HK-2 (cell line): ENCODE measurements around the gene MORN4.
"Not testable (repeated sequence)": the region's sequence is repeated elsewhere in the genome, so short reads cannot be mapped to it uniquely, and the experiment has no call there.

Experiments used
- DNase-seq: peaks from one replicate; pipeline ENCODE4 v3.0.0-alpha.2; 2018; ENCODE audit not compliant: unreplicated experiment

MORN4 gene

DNA sequence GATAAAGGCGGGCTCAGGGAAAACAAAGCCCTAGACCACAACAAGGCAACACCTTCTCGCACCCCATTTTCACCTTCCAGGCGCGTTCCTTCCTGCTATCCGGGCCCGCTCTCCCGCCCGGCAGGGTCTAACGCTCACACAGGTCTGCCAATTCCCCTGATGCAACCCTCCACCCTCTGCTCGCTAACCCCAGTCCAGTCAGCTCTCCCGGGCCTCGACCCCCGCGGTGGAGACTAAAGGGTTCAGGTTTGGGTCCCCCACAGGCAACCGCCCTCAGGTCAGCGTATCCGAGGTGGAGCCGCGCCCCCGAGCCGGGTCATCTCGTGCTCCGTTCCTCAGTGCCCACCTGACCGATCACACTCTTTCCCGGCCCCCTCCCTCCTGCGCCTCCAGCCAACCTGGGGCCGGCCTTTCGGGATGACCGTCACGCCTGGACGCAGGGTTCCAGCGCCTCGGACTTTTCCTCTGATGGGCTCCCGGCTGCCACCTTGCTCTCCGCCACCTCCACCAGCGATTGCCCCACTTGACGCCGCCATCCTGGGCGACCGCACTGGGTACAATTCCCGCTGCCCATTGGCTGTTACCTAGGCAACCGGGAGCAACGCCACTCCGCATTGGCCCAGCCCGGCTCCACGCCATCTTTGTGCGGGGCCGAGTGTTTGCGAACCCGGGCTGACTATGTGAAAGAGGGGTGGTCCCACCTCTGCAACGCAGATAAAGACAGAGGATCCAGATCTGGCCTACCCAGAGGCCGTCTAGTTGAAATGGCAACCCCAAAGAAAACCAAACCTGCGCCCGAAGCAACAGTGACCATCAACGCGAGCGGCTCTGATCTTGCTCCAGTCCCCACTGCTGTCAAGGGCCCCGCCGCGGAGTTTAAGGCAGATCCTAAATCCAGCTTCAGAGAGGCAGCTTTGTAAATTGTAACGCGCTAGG is at the start of gene MORN4:
TSS of gene MORN4 (minus strand) at position 552 of the 936 bp plus-strand sequence. CDS start 13,847 bp downstream, outside the sequence.
- peak; percentile 95 for DNase-seq

DNA sequence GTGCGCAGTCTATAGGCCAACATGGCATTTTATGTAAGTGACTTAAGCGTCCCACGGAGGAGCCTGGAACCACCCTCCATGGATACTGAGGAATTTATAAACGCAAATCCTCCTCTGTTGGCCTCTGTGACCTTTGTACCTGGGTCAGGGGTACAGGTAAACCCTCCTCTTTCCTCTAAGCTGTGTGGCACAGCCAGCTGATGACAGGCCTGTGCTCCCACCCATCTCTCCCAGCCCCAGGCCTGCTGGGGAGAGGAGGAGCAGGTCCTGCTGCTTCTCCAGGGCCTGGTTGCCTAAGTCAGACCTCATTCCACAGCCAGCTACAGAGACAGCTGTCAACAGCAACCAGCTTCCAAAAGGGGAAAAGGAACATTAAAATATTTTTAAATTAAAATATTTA is 48.7 kb upstream of the MORN4 start:
- no peak for DNase-seq

DNA sequence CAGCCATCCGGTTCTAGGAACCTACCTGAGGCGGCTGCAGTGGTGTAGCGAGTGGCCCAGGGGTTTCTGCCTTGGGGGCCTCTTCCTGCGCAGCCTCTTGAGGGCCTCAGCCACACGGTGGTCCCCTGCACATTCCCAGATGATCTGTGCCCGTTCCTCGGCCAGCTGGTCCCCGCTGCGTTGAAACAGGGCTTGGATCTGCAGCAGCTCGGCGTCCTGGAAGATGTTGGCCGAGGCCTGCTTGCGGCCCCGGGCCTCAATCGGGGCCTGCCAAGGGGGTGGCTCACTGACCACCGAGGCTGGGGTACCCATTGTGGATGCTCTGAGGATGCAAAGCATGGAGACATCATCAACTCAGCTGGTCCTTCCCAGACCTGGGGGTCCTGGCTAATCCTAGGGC is 46.3 kb upstream of the MORN4 start:
- DNase-seq: no peak

DNA sequence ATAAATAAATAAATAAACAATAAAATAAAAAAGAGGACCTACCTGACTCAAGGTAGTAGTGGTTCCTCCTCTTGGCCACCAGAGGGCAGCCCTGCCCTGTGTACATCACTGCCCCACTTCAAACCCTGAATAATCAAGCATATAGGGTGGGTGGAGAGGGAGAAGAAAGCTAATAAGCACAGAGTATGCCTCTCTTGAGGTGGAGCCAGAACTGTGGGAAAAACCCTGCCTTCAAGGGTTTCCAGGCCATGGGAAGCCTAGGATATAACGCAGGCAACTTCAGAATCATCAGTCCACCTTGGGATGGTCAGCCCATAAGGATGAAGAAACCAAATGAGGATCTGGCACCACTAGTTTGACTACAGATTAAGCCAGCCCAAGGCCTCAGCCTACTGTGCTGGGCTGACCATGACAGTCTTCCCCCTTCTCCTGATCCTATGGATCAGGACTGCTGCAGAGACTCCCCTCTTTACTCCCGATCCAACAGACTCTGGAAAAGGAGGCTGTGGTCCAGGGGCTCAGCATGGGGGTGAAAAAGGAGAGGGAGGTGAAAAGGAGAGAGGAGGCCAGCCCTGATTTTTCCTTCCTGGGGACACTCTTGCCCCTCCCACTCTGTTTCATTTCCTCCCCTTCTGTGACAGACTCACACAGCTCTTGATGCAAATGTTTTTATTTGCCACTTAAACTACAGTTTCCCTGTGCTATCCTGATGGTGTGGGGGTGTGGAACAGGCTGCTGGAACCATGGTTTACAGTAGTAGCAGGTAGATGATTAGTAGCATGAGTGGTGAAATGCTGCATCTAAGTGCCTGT is 43.7 kb upstream of the MORN4 start:
- peak; percentile 37 for DNase-seq

DNA sequence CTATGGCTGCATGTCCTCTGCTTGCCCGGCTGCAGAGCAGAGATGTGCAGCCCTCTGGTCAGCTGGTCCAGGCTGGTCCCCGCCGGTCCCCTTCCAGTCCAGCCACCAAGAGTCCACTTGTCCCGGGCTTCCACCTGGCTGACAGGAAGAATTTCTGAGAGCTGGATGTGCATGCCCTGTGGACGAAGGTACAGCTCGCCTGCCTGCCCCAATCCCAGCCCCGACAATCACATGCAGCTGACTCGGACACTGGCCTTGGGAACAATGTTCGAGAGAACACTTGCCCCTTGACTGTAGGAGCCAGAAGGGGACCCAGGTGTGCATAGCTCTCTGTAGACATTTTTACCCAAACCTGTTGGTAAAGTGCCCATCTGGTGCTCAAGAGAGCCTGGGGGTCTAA is 41.9 kb upstream of the MORN4 start:
- DNase-seq: no peak

DNA sequence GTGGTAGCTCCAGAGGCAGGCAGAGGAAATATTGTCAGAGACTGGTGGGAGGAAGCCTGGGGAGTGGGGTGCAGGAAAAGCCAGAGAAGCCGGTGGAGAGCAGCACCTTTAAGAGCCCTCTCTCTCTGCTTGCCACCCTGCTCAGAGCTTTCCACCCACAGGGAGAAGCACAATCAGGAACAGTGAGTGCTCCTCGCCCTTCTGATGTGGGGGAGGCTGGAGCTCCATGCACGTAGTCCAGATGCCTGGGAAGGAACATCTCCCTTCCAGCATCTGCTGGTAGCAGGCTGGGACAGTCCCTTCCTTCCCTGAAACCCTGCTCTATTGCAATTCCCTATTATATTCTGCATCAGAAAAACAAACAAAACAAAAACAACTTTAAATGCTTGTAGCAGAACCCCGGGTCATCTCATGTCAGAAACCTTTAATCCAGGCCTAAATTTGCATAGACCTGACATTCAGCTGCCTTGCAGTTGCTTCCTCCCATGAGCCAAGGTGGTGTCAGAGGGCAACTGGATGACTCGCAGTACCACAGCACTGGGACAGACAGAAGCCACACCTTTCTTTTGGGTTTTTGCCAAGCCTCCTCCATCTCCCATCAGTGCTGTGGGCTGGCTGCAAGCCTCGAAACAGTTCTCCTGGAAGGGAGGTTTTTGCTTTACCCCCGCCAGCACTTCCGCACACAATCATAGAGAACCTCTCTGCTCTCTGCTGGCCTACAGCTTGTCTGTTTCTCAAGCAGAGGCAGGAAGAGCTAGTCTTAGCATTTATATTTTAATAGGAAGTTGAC is 40.6 kb upstream of the MORN4 start:
- DNase-seq: peak; percentile 78

DNA sequence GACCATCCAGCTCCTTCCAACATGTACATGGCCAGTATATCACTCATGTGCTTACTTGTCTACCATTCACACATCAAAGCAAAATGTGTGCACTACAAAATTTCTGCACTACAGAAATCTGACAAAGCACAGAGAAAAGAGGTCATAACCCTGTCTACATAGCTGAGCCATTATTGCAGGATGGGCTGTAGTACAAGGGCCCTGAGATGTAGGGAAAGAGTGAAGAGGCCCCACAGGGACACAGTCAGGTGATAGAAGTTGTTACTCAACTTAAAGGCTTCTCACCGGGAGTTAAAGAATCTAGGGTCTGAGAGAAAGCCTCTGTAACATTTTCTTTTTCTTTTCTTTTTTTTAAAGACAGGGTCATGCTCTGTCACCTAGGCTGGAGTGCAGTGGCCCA is 36.3 kb upstream of the MORN4 start:
- DNase-seq: no peak

DNA sequence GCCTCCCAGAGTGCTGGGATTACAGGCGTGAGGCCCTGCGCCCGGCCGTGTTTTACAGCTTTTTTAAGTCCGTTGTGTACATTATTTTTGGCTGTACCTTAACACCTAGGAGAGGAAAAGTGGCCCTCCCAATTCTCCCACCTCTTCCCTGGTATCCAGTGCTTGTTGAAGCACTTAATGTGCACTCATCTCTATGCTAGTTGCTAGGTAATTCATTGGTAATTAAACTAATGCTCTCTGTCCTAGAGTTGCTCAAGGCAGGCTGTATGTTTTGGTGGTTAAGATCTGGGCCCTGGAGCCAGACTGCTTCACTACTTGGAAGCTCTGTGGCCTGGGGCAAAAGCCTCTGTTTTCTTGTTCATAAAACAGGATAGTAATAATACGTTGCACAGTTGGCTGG is 34.2 kb upstream of the MORN4 start:
- no peak for DNase-seq

DNA sequence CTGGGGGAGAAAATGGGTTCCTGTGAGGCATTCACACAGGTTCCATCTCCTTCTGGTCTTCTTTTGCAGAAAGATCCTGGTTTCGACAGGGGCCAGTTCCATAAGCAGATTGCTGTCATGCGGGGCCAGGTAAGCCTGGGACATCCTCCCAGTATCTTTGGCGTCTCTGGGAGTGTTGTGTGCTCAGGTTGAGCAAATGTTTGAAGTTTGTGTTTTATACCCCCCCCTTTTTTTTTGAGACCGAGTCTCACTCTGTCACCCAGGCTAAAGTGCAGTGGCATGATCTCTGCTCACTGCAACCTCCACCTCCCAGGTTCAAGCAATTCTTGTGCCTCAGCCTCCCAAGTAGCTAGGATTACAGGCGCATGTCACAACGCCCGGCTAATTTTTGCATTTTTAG is 33.7 kb upstream of the MORN4 start:
- no peak for DNase-seq

DNA sequence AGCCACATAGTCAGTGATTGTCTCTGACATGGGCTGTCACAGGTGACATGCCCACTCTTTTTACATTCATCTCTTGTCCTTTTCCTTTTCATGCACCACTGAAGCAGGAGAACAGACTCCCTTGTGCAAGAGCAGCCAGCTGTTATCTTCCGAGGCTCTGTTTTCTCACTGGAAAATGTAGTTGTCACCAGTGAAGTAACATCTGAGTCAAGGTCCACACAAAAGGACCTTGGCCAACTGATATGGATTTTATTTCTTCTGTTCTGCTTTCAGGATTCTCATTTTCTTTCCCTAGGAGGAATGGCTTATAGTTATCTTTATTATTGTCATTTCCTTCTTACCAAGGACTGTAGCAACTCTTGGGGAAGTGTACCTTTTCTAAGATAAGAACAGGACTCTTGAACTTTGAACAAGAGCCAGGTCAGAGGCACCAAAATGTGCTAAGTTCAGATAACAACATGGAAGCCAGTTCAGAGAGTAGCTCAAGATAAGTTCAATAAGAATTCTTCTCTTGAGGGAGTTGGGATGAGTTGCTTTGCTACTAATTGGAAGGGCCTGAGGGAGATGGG is 31.1 kb upstream of the MORN4 start:
- DNase-seq: no peak

DNA sequence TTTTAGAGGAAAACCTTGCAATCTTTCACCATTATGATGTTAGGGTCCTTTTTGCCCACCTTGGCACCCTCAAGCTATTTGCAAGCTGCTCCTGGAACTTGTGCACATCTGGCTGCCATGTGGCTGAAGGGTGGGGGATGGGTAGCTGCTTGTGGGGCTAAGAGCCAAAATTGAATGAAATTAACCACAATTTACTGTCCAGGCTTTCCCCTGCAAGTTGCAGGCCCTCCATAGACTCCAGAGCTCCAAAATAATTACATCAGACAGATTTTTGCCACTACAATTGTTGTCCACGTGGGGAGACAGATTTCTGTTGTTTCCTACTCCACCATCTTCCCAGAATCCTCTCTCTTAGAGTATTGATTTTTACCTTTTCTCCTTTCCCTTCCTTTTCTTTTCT is 26.3 kb upstream of the MORN4 start:
- DNase-seq: no peak

DNA sequence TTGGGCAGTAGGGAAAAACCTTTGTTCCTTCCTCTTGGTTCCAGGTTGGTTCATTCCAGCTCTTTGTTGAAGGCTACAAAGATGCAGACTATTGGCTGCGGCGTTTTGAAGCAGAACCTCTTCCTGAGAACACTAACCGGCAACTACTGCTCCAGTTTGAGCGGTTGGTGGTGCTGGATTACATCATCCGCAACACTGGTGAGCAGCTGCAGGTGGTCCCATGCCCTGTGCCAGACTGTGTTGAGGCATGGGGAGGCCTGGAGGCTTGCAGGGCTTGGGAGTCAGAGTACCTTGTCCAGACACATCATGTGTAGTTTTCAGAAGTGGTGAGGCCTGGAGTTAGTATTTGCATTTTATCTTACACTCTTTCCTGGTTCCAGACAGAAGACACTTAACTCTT is 23.5 kb upstream of the MORN4 start:
- DNase-seq: no peak

DNA sequence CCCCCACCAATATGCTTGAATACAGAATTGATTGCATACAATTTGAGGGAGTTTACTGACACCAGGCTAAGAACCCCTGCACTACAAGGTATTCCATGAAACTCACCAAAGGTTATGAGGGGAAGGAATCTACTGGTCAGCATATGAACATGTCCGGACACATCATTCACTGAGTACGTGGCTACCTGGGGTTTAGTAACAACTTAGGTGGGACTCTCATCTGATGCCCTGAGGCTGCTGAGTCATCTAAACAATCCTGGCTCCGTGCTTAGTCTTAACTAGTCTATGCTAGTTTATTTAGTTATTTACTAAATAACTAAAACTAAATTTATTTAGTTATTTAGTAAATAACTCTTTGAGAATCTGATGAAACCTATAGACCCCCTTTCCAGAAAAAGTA is 18.5 kb upstream of the MORN4 start:
- no peak for DNase-seq

DNA sequence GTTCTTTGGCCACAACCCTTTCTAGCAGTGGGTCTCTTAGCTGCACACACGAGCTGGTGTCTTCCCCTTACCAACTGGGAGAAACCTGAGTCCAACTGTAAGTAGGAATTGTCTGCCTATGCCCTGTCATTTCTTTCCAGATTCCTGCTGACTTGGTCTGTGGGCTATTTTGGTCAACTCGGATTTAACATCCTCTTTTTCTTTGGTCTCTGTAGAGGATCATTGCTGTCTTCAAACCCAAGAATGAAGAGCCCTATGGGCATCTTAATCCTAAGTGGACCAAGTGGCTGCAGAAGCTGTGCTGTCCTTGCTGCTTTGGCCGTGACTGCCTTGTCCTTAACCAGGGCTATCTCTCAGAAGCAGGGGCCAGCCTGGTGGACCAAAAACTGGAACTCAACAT is 17.4 kb upstream of the MORN4 start:
- no peak for DNase-seq

DNA sequence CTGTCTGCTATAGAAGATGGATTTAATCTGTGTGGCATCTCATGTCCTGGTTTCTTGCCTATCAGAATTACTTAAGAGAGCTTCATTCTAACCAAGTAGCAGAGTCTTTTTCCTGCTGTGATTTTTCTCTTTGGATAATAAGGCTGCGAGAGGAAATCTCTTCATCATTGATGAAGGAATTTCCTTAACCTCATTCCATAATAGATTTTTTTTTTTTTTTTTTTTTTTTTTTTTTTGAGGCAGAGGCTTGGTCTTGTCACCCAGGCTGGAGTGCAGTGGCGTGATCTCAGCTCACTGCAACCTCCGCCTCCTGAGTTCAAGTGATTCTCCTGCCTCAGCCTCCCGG is 16.1 kb upstream of the MORN4 start:
- DNase-seq: not testable (repeated sequence)

DNA sequence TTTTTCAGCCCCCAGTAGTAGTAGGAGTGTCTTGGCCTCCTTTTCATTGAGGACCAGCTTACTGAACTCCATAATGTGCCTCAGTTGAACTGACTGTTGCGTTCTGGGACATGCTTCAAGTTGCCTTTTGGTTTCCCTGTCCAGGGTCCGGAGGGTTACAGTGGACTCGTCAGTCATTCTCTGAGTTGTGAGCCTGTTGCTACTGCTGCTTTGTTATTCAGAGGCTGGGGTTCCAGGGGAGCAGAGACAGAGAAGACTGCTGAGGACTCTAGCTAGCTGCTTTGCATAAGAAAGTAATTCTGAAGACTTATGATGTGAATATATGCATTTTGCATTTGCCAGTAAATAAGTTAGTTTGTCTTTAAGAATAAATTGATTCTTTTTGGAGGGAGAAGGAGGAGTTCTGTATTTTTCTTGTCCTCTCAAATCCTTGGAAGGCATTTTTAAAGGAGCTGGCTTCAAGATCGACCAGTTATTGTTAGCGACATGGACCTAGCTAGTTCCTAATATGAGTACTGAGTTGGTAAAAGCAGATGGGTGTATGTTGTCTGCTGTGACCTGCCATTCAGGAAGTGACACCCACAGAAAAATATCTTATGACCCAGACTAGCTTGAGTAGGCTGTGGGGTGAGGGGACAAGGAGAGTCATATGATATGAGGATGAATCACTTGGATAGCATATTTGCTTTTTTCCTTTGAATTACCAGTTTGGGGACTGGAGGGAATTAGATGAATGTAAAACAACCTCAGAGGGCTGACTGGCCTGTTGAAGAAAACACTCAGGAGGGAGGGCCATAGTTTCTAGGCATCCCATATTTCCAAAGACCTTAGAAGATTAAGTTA is 15.5 kb upstream of the MORN4 start:
- peak; percentile 73 for DNase-seq

DNA sequence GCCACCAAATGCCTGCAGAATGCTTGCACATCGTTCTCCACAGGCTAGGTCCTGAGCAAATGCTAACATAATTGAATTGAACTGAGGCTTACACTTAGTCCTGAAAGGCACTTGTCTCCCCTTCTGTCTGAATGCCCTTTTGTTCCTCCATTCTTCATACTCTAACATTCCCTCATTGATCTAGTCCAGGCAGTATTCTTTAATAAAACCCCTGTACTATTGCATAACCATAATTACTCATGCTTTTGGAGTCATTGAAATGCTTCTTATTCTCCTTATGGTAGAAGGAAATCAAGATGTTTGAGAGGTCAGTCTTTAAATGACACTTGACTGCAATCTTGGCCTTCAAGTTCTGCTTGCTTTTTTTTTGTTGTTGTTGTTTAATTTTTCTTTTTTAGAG is 14.3 kb upstream of the MORN4 start:
- DNase-seq: no peak

DNA sequence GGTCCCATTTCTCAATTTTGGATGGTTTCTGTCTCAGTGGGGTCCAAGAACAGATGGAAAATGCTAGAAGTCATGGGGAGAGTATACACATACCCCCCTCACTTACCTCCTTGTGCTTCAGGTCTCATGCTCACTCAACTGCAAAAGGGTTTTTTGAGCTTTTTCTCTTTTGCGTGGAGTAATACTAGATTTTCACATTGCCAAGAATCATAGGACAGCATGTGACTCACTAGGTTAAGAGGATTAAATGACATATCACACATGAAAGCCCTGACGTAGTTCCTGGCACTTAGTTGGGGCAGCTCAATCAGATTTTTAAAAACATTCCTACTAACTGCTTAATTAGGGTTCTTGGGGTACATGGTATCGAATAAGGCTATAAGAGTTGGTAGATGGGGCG is 11.6 kb upstream of the MORN4 start:
- DNase-seq: no peak

DNA sequence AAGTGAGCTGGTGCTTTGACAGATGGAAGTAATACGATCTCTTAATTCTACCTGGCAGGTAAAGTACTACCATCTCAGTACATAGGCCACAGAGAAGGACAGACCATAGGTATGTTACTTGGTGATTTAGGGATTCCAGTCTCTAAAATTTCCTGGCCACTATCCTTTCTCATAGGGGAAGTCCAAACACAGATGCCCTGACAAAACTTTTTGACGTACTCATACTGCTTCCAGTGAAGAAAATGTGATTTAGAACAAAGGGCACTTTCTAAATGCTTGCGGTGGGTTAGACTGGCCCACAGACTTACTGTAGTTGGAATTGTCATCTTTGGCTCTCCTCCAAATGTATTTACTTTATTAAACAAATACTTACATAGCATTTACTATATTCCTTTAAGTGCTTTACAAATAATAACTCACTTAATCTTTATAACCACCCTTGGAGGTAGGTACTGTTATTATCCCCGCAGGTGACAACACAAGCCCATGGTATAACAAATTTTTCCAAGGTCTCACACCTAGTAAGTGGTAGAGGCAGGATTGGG is 10.2 kb upstream of the MORN4 start:
- no peak for DNase-seq

DNA sequence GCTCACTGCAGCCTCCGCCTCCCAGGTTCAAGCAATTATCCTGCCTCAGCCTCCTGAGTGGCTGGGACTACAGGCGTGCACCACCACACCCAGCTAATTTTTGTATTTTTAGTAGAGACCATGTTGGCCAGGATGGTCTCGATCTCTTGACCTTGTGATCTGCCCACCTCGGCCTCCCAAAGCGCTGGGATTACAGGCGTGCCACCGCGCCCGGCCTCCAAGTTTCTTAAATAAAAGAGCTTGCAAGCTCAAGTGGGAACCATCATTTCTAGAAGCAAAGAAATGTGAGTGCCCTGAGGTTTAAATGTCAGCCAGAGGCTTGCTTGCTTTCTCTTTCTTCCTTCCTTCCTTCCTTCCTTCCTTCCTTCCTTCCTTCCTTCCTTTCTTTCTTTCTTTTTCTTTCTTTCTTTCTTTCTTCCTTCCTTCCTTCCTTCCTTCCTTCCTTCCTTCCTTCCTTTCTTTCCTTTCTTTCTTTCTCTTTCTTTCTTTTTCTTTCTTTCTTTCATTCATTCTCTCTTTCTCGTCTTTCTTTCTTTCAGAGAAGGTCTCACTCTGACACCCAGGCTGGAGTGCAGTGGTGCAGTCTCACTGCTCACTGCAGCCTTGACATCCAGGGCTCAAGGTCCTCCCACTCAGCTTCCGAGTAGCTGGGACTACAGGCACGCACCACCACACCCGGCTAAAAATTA is 9.3 kb upstream of the MORN4 start:
- not testable (repeated sequence) for DNase-seq
